ENCODE results near the gene NPLOC4. TPM values are rescaled to one million over a fixed set of nuclear protein-coding genes. Genes with fewer than 3 reads are reported as not detected.

NPLOC4 gene
- total and polyA plus RNA-seq, 2 of the 8 experiments (the other 6 are each of a cell fraction or from before 2014, with no cell fraction given) = 70.7 to 92.7 TPM

DNA sequence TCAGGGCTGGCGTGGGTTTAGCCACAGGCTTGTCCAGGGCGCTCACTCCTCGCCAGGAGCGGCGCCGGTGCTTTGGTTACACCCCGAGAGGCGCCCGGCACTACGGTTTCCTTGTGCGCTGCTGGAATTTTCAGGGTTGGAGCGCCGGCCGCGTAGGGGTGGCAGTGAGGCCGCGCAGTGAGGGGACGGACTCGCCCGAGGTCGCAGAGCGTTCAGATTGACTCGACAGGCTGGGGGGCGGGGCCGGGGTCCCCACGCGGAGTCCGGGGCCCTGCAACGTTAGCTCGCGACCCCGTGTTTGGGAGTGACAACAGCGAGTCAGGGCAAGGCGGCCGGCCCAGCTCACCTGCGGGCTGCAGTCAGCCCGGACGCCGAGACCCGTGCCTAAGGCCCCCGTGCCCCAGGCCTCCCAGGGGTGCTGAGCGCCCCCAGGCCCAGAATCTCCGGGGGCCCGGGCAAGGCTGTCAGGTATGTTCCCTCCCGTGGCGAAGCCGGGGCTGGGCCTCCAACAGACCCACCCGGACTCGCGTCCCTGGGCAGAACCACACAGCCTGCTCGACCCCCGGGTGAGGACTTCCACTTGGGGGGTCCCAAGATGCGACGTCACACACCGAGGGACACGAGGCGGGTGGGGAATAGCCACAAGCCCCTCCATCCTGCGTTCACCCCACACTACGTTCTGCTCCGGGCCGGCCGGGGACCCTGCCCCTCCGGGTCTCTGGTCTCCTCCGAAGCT lies 123.0 kb downstream of the NPLOC4 start (continued):
- TF ChIP-seq, protein P1, sequence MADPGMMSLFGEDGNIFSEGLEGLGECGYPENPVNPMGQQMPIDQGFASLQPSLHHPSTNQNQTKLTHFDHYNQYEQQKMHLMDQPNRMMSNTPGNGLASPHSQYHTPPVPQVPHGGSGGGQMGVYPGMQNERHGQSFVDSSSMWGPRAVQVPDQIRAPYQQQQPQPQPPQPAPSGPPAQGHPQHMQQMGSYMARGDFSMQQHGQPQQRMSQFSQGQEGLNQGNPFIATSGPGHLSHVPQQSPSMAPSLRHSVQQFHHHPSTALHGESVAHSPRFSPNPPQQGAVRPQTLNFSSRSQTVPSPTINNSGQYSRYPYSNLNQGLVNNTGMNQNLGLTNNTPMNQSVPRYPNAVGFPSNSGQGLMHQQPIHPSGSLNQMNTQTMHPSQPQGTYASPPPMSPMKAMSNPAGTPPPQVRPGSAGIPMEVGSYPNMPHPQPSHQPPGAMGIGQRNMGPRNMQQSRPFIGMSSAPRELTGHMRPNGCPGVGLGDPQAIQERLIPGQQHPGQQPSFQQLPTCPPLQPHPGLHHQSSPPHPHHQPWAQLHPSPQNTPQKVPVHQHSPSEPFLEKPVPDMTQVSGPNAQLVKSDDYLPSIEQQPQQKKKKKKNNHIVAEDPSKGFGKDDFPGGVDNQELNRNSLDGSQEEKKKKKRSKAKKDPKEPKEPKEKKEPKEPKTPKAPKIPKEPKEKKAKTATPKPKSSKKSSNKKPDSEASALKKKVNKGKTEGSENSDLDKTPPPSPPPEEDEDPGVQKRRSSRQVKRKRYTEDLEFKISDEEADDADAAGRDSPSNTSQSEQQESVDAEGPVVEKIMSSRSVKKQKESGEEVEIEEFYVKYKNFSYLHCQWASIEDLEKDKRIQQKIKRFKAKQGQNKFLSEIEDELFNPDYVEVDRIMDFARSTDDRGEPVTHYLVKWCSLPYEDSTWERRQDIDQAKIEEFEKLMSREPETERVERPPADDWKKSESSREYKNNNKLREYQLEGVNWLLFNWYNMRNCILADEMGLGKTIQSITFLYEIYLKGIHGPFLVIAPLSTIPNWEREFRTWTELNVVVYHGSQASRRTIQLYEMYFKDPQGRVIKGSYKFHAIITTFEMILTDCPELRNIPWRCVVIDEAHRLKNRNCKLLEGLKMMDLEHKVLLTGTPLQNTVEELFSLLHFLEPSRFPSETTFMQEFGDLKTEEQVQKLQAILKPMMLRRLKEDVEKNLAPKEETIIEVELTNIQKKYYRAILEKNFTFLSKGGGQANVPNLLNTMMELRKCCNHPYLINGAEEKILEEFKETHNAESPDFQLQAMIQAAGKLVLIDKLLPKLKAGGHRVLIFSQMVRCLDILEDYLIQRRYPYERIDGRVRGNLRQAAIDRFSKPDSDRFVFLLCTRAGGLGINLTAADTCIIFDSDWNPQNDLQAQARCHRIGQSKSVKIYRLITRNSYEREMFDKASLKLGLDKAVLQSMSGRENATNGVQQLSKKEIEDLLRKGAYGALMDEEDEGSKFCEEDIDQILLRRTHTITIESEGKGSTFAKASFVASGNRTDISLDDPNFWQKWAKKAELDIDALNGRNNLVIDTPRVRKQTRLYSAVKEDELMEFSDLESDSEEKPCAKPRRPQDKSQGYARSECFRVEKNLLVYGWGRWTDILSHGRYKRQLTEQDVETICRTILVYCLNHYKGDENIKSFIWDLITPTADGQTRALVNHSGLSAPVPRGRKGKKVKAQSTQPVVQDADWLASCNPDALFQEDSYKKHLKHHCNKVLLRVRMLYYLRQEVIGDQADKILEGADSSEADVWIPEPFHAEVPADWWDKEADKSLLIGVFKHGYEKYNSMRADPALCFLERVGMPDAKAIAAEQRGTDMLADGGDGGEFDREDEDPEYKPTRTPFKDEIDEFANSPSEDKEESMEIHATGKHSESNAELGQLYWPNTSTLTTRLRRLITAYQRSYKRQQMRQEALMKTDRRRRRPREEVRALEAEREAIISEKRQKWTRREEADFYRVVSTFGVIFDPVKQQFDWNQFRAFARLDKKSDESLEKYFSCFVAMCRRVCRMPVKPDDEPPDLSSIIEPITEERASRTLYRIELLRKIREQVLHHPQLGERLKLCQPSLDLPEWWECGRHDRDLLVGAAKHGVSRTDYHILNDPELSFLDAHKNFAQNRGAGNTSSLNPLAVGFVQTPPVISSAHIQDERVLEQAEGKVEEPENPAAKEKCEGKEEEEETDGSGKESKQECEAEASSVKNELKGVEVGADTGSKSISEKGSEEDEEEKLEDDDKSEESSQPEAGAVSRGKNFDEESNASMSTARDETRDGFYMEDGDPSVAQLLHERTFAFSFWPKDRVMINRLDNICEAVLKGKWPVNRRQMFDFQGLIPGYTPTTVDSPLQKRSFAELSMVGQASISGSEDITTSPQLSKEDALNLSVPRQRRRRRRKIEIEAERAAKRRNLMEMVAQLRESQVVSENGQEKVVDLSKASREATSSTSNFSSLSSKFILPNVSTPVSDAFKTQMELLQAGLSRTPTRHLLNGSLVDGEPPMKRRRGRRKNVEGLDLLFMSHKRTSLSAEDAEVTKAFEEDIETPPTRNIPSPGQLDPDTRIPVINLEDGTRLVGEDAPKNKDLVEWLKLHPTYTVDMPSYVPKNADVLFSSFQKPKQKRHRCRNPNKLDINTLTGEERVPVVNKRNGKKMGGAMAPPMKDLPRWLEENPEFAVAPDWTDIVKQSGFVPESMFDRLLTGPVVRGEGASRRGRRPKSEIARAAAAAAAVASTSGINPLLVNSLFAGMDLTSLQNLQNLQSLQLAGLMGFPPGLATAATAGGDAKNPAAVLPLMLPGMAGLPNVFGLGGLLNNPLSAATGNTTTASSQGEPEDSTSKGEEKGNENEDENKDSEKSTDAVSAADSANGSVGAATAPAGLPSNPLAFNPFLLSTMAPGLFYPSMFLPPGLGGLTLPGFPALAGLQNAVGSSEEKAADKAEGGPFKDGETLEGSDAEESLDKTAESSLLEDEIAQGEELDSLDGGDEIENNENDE (IDR thresholded peaks at IDR 0.05; ENCODE audit: insufficient replicate concordance, low read length) = no peak
- no peak for TF ChIP-seq BACH1 (IDR thresholded peaks at IDR 0.05; ENCODE audit: low read length)
- no peak for TF ChIP-seq CHD1 (IDR thresholded peaks at IDR 0.05; ENCODE audit: low read depth, low read length)
- TF ChIP-seq SRF (IDR thresholded peaks at IDR 0.05; ENCODE audit: low read depth, low read length) = no peak
- no peak for TF ChIP-seq SUZ12 (IDR thresholded peaks at IDR 0.05; ENCODE audit: low read length)
- TF ChIP-seq RAD21 (IDR thresholded peaks at IDR 0.05 in 1 of 2, conservative IDR thresholded peaks at IDR 0.05 in 1 of 2; ENCODE audit: low read depth in 2 of 2, low read length in 2 of 2) = no peak
- TF ChIP-seq SIX5 (IDR thresholded peaks at IDR 0.05; ENCODE audit: low read depth, low read length) = no peak
- TF ChIP-seq KDM1A (IDR thresholded peaks at IDR 0.05; ENCODE audit: borderline replicate concordance, low read length) = no peak
- TF ChIP-seq SAP30 (IDR thresholded peaks at IDR 0.05; ENCODE audit: insufficient read depth, insufficient replicate concordance, low read length) = no peak
- no peak for TF ChIP-seq SP1 (IDR thresholded peaks at IDR 0.05; ENCODE audit: low read depth, low read length)

Data from H1 (cell line).